Neuronal stem cell (in vitro differentiated cells): ENCODE results near the gene NUDT15. TPM values are rescaled to one million over a fixed set of nuclear protein-coding genes. Genes with fewer than 3 reads are reported as not detected.

ENCODE experiments used
- DNase-seq: peaks from one replicate; pipeline ENCODE4 v3.0.0-alpha.2; 2013; ENCODE audit warnings: low spot score
- H2AFZ ChIP-seq: one replicate; pipeline ENCODE4 v1.6.1; 2013; ENCODE audit warnings: mild to moderate bottlenecking, low read length, inconsistent platforms
- H2AK5ac ChIP-seq: 2 replicates; pipeline ENCODE4 v1.6.1; 2013; ENCODE audit warnings: low read depth, mild to moderate bottlenecking, inconsistent platforms, low read length, moderate library complexity, mixed read lengths
- H2BK120ac ChIP-seq: 2 replicates; pipeline ENCODE4 v1.6.1; 2013; ENCODE audit warnings: low read depth, mild to moderate bottlenecking, inconsistent platforms, low read length, moderate library complexity, mixed read lengths
- H2BK12ac ChIP-seq: one replicate; pipeline ENCODE4 v1.6.1; 2013; ENCODE audit warnings: low read length, inconsistent platforms
- H2BK15ac ChIP-seq: 2 replicates; pipeline ENCODE4 v1.6.1; 2013; ENCODE audit warnings: mild to moderate bottlenecking, low read length, inconsistent platforms, mixed read lengths
- H2BK5ac ChIP-seq: one replicate; pipeline ENCODE4 v1.6.1; 2013; ENCODE audit warnings: inconsistent platforms, mild to moderate bottlenecking, low read length, moderate library complexity
- H3K14ac ChIP-seq: one replicate; pipeline ENCODE4 v1.6.1; 2013; ENCODE audit warnings: low read length, inconsistent platforms
- H3K18ac ChIP-seq: 2 replicates; pipeline ENCODE4 v1.6.1; 2013; ENCODE audit warnings: low read length, inconsistent platforms
- H3K23ac ChIP-seq: 2 replicates; pipeline ENCODE4 v1.6.1; 2013; ENCODE audit warnings: low read depth, mild to moderate bottlenecking, mixed read lengths, low read length, inconsistent platforms; ENCODE audit not compliant: poor library complexity
- H3K27ac ChIP-seq: replicated peaks from 3 replicates; pipeline ENCODE4 v1.5.1; 2013; ENCODE audit warnings: low read length, inconsistent platforms
- H3K27me3 ChIP-seq, 3 experiments: 2 replicates each; pipeline ENCODE4 v1.6.1; 2013; ENCODE audit warnings: low read length in 3 of 3, mild to moderate bottlenecking in 2 of 3, inconsistent platforms in 1 of 3, low read depth in 1 of 3, mixed read lengths in 1 of 3, moderate library complexity in 1 of 3; ENCODE audit not compliant: control insufficient read depth in 3 of 3, insufficient read depth in 3 of 3
- H3K36me3 ChIP-seq, 2 donors: replicated peaks in 1 of 2; 2 replicates each; pipeline ENCODE4 v1.6.1; 2013; ENCODE audit warnings: low read length in 2 of 2; ENCODE audit not compliant: control insufficient read depth in 2 of 2, insufficient read depth in 2 of 2
- H3K4ac ChIP-seq: 2 replicates; pipeline ENCODE4 v1.6.1; 2013; ENCODE audit warnings: inconsistent platforms, mild to moderate bottlenecking, low read length, moderate library complexity
- H3K4me1 ChIP-seq, 2 donors: 1 replicate in 1 of 2; 2 replicates in 1 of 2; pipeline ENCODE4 v1.6.1; 2013; ENCODE audit warnings: low read length in 2 of 2, low read depth in 1 of 2; ENCODE audit not compliant: control insufficient read depth in 2 of 2, insufficient read depth in 1 of 2
- H3K4me2 ChIP-seq: one replicate; pipeline ENCODE4 v1.6.1; 2013; ENCODE audit warnings: mild to moderate bottlenecking, low read length, inconsistent platforms; ENCODE audit not compliant: insufficient read depth, poor library complexity, severe bottlenecking
- H3K4me3 ChIP-seq, 2 donors: 2 replicates each; pipeline ENCODE4 v1.5.1; 2013; ENCODE audit warnings: low read length in 2 of 2, mild to moderate bottlenecking in 2 of 2, inconsistent platforms in 1 of 2, moderate library complexity in 1 of 2
- H3K79me1 ChIP-seq: one replicate; pipeline ENCODE4 v1.6.1; 2013; ENCODE audit warnings: low read depth, mild to moderate bottlenecking, inconsistent platforms, low read length, moderate library complexity
- H3K9ac ChIP-seq: one replicate; pipeline ENCODE4 v1.6.1; 2013; ENCODE audit warnings: mild to moderate bottlenecking, low read depth, low read length, inconsistent platforms; ENCODE audit not compliant: poor library complexity
- H3K9me3 ChIP-seq, 2 donors: replicated peaks in 1 of 2; 2 replicates each; pipeline versions ENCODE3 to v1.6.1; 2013; ENCODE audit warnings: low read length in 2 of 2, mild to moderate bottlenecking in 2 of 2, inconsistent platforms in 1 of 2, low read depth in 1 of 2, mixed read lengths in 1 of 2, moderate library complexity in 1 of 2; ENCODE audit not compliant: control insufficient read depth in 2 of 2, insufficient read depth in 1 of 2
- H4K8ac ChIP-seq: one replicate; pipeline ENCODE4 v1.6.1; 2013; ENCODE audit warnings: low read depth, mild to moderate bottlenecking, inconsistent platforms, low read length, moderate library complexity
- H4K91ac ChIP-seq: one replicate; pipeline ENCODE4 v1.6.1; 2013; ENCODE audit warnings: low read length, low read depth, mild to moderate bottlenecking, inconsistent platforms; ENCODE audit not compliant: poor library complexity
- WGBS, 2 donors: extraction: QIAGEN DNeasy Blood & Tissue Kit; methylation state at CpG; one replicate each; pipeline ENCODE4 v1.1.7; 2013; ENCODE audit warnings: missing lambda C conversion rate in 2 of 2, mixed read lengths in 1 of 2; ENCODE audit not compliant: insufficient read length in 2 of 2, insufficient replicate concordance in 1 of 2; ENCODE audit errors: extremely low coverage in 2 of 2; 5-methylcytosine and 5-hydroxymethylcytosine counted together
- polyA plus RNA-seq, 2 experiments: library from polyadenylated mRNA; stranded (reverse); fragments of 200-250 nt; gene quantifications; one replicate each; pipeline ENCODE4 v1.2.3, GENCODE V29; 2013

Gene NUDT15
- polyA plus RNA-seq (2013, experiment 1 of 2): 33.8 TPM
- 35.0 TPM for polyA plus RNA-seq (2013, experiment 2 of 2)

- no peak within 1 kb of the TSS for H4K8ac ChIP-seq
- no peak within 1 kb of the TSS for H2BK5ac ChIP-seq
- H3K36me3 ChIP-seq: peaks cover 7 to 34% of the 10 kb centered on the region in 2 donors
- peak within 1 kb of the TSS; percentile 94 for H2AFZ ChIP-seq
- H4K91ac ChIP-seq: no peak within 1 kb of the TSS
- H3K14ac ChIP-seq: no peak within 1 kb of the TSS
- H2BK12ac ChIP-seq: no peak within 1 kb of the TSS
- H3K9ac ChIP-seq: peak within 1 kb of the TSS; percentile 90
- DNase-seq: peak; percentile 91
- peak within 1 kb of the TSS; percentile 78 for H3K4me2 ChIP-seq
- peak within 1 kb of the TSS; percentile 72 to 84 for H3K4me3 ChIP-seq
- H3K4me1 ChIP-seq: peaks cover 0 to 4% of the 10 kb centered on the region in 2 donors
- peak within 1 kb of the TSS; percentile 99 for H3K18ac ChIP-seq
- H2AK5ac ChIP-seq: no peak within 1 kb of the TSS
- no peaks in the 10 kb centered on the region for H3K79me1 ChIP-seq
- no peak within 1 kb of the TSS for H3K4ac ChIP-seq
- H2BK15ac ChIP-seq: no peak within 1 kb of the TSS
- WGBS, 2 donors: no CpG with 5 or more reads among the region's 82 CpGs
- peaks cover 3 to 6% of the 10 kb centered on the region in 2 donors for H3K9me3 ChIP-seq
- H3K27me3 ChIP-seq: no peaks in the 10 kb centered on the region
- no peak within 1 kb of the TSS for H2BK120ac ChIP-seq
- peak within 1 kb of the TSS; percentile 94 for H3K27ac ChIP-seq
- peak within 1 kb of the TSS; percentile 66 for H3K23ac ChIP-seq
Measured at GRCh38 chr13:48037346-48038173, at the start of gene NUDT15. Gene NUDT15 (plus strand): TSS chr13:48037726. CDS start chr13:48037747, 21 bp downstream.

DNA sequence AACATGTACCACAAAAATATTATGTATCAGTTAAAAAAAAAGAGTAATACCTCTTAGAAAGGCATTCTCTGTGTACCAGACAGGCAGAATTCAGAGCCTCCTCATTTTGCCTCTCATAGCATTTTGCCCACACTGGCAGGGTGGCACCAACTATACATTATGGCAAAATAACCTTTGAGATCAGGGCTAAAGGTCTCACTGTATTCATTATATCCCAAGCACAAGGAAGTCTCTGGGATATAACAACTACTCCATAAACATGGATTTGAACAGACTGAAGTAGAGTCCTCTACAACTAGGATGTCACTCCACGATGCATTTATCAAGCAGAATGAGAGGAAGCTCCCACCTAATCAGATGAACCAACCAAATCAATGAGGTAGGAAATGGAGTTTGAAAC, 47.1 kb upstream of the NUDT15 start:
- H2BK5ac ChIP-seq: no peak overlapping the region
- H3K4ac ChIP-seq: no peak overlapping the region
- no peaks in the 10 kb centered on the region for H3K79me1 ChIP-seq
- no peak overlapping the region for H3K23ac ChIP-seq
- DNase-seq: no peak
- H3K4me3 ChIP-seq: no peak overlapping the region
- no peak overlapping the region for H3K27ac ChIP-seq
- no peaks in the 10 kb centered on the region for H3K27me3 ChIP-seq
- peaks cover 5 to 91% of the 10 kb centered on the region in 2 donors for H3K36me3 ChIP-seq
- no peaks in the 10 kb centered on the region for H3K4me1 ChIP-seq
- H4K8ac ChIP-seq: no peak overlapping the region
- H3K14ac ChIP-seq: no peak overlapping the region
- H2BK120ac ChIP-seq: no peak overlapping the region
- no peak overlapping the region for H2BK15ac ChIP-seq
- no peak overlapping the region for H2BK12ac ChIP-seq
- H4K91ac ChIP-seq: no peak overlapping the region
- peaks cover 0 to 9% of the 10 kb centered on the region in 2 donors for H3K9me3 ChIP-seq
- H3K4me2 ChIP-seq: no peak overlapping the region
- WGBS, 2 donors: no CpG with 5 or more reads among the region's 1 CpG
- H2AFZ ChIP-seq: no peak overlapping the region
- H3K18ac ChIP-seq: no peak overlapping the region
- no peak overlapping the region for H3K9ac ChIP-seq
- no peak overlapping the region for H2AK5ac ChIP-seq

DNA sequence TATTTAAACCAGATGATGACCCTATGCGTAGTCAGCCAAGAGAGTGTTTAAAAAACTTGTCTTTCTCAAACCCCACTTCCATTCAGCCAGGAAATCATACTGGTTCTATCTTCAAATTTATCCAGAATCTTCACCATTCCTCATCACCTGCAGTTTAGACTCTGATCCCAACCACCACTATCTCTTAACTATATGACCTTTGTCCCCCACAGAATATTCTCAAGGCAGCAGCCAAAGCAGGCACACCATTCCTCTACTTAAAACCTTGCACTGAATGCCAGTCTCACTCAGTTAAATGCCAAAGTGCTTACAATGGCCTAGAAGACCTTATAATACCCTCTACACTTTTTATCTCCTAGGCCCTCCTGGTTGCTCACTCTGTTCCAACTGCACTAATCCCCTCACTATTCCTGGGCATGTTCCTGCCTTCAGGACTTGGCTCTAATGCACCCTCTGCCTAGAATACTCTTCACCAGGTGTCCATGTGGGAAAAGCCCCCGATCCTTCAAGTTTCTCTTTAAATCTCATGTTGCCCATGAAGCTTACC, 46.5 kb upstream of the NUDT15 start:
- Histone ChIP-seq H3K9me3 (peaks cover 0 to 9% of the 10 kb centered on the region in 2 donors), H2BK5ac (no peak overlapping the region), H4K8ac (no peak overlapping the region), H3K18ac (no peak overlapping the region), H4K91ac (no peak overlapping the region), H2BK12ac (no peak overlapping the region), H3K4ac (no peak overlapping the region), H3K27me3 (no peaks in the 10 kb centered on the region), H3K4me1 (no peaks in the 10 kb centered on the region), H3K23ac (no peak overlapping the region), H3K27ac (no peak overlapping the region), H2AK5ac (no peak overlapping the region), H3K4me3 (no peak overlapping the region), H3K79me1 (no peaks in the 10 kb centered on the region), H2AFZ (no peak overlapping the region), H3K36me3 (peaks cover 5 to 91% of the 10 kb centered on the region in 2 donors), H3K4me2 (no peak overlapping the region), H3K9ac (no peak overlapping the region), H3K14ac (no peak overlapping the region), H2BK120ac (no peak overlapping the region), H2BK15ac (no peak overlapping the region)
- WGBS, 2 donors: no CpG with 5 or more reads among the region's 2 CpGs
- no peak for DNase-seq

DNA sequence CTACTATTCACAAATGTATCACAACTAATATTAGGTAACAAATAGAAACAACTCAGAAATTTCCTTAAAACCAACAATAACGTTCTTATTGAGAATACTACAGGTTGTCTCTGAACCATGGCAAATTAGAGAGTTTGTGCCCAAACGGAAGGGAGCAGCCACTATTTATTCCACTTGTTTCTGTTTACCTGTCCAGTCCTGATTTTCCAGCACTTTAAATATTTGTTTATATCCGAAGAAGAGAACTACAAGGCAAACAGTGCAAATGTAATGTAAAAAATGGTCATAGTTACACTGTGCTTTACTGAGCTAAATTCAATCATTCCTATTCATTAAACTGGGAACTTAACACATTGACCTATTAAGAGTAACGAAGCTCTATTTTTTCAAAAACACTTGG, 45.7 kb upstream of the NUDT15 start:
- Histone ChIP-seq H3K18ac (no peak overlapping the region), H3K9ac (no peak overlapping the region), H3K9me3 (peaks cover 0 to 5% of the 10 kb centered on the region in 2 donors), H3K79me1 (no peaks in the 10 kb centered on the region), H4K8ac (no peak overlapping the region), H3K14ac (no peak overlapping the region), H2BK12ac (no peak overlapping the region), H4K91ac (no peak overlapping the region), H3K27ac (no peak overlapping the region), H3K23ac (no peak overlapping the region), H3K4me1 (no peaks in the 10 kb centered on the region), H3K4me3 (no peak overlapping the region), H2BK120ac (no peak overlapping the region), H2BK5ac (no peak overlapping the region), H2AFZ (no peak overlapping the region), H3K4ac (no peak overlapping the region), H2AK5ac (no peak overlapping the region), H3K36me3 (peaks cover 5 to 91% of the 10 kb centered on the region in 2 donors), H3K4me2 (no peak overlapping the region), H2BK15ac (no peak overlapping the region), H3K27me3 (no peaks in the 10 kb centered on the region)
- no CpG with 5 or more reads among the region's 4 CpGs for WGBS, 2 donors
- DNase-seq: no peak
